K562 (cell line): ENCODE results near the gene LSM12. TPM values are rescaled to one million over a fixed set of nuclear protein-coding genes. Genes with fewer than 3 reads are reported as not detected.

Experiments
- BRD9 ChIP-seq: fragments of 450-650 bp; IDR thresholded peaks from 2 replicates; pipeline ENCODE4 v1.6.1; 2018; ENCODE audit warnings: low read depth; ENCODE audit not compliant: partially characterized antibody
- CBFA2T3 ChIP-seq: fragments of 450-650 bp; IDR thresholded peaks from 2 replicates; pipeline ENCODE4 v1.6.1; 2017
- CHD2 ChIP-seq: IDR thresholded peaks from 2 replicates; pipeline ENCODE4 v1.6.1; 2011; ENCODE audit warnings: low read depth, low read length
- CTBP1 ChIP-seq: fragments of 450-650 bp; IDR thresholded peaks from 2 replicates; pipeline ENCODE4 v1.6.1; 2016; ENCODE audit warnings: borderline replicate concordance
- ELF1 ChIP-seq: fragments of 200-800 bp; sonication (Bioruptor generic); IDR thresholded peaks from 2 replicates; pipeline ENCODE4 v1.6.1; 2016; ENCODE audit warnings: missing genetic modification characterization, missing compliant biosample characterization
- GTF2E2 ChIP-seq: fragments of 200-800 bp; sonication (Bioruptor generic); IDR thresholded peaks from 2 replicates; pipeline ENCODE4 v1.6.1; 2016; ENCODE audit warnings: missing genetic modification characterization, missing compliant biosample characterization
- HIVEP1 ChIP-seq: fragments of 250-450 bp; sonication (Bioruptor Pico); IDR thresholded peaks from 2 replicates; pipeline ENCODE4 v1.4.0; 2020; ENCODE audit warnings: mild to moderate bottlenecking
- JUN ChIP-seq, 2 experiments: sonication (generic) in 1 of 2; formaldehyde crosslinking in 1 of 2; IDR thresholded peaks; 2 replicates each; pipeline versions ENCODE4 v1.6.1 to v1.8.0; 2012 to 2022; ENCODE audit warnings: borderline replicate concordance in 2 of 2, mild to moderate bottlenecking in 2 of 2, improper control_type of control experiment in 1 of 2, low read depth in 1 of 2, low read length in 1 of 2, missing genetic modification reagents in 1 of 2
- KHSRP ChIP-seq: fragments of 450-650 bp; IDR thresholded peaks from 2 replicates; pipeline ENCODE4 v1.6.1; 2017
- MECOM ChIP-seq: fragments of 250-450 bp; sonication (Bioruptor Pico); IDR thresholded peaks from 2 replicates; pipeline ENCODE4 v1.8.0; 2022; ENCODE audit warnings: inconsistent platforms
- MEF2D ChIP-seq: conservative IDR thresholded peaks from 2 replicates; pipeline ENCODE4 v1.6.1; 2016; ENCODE audit warnings: low read depth, missing genetic modification characterization, missing compliant biosample characterization
- MIER1 ChIP-seq: fragments of 450-650 bp; IDR thresholded peaks from 2 replicates; pipeline ENCODE4 v1.6.1; 2016; ENCODE audit warnings: antibody characterized with exemption, mild to moderate bottlenecking, low read depth
- MTF1 ChIP-seq: fragments of 250-450 bp; sonication (Bioruptor Pico); IDR thresholded peaks from 2 replicates; pipeline ENCODE4 v1.9.0; 2021; ENCODE audit warnings: moderate library complexity, mild to moderate bottlenecking, inconsistent platforms, borderline replicate concordance
- NRF1 ChIP-seq, 2 experiments: fragments of 450-650 bp; IDR thresholded peaks in 1 of 2; conservative IDR thresholded peaks in 1 of 2; 2 replicates each; pipeline ENCODE4 v1.6.1; 2014; ENCODE audit warnings: mild to moderate bottlenecking in 2 of 2
- RBBP5 ChIP-seq: fragments of 200-600 bp; sonication (generic); IDR thresholded peaks from 2 replicates; pipeline ENCODE4 v1.6.1; 2012; ENCODE audit warnings: borderline replicate concordance, mild to moderate bottlenecking, low read length, control low read depth, inconsistent platforms; ENCODE audit not compliant: insufficient read depth, poor library complexity, severe bottlenecking
- RCOR1 ChIP-seq, 2 experiments: IDR thresholded peaks; 2 replicates each; pipeline ENCODE4 v1.6.1; 2012; ENCODE audit warnings: low read depth in 2 of 2, low read length in 2 of 2, borderline replicate concordance in 1 of 2, improper control_type of control experiment in 1 of 2
- SIX5 ChIP-seq, 2 experiments: IDR thresholded peaks; 2 replicates each; pipeline ENCODE4 v1.6.1; 2011; ENCODE audit warnings: low read length in 2 of 2, borderline replicate concordance in 1 of 2, low read depth in 1 of 2, mild to moderate bottlenecking in 1 of 2, moderate library complexity in 1 of 2; ENCODE audit not compliant: insufficient read depth in 1 of 2
- SMARCE1 ChIP-seq: fragments of 450-650 bp; IDR thresholded peaks from 2 replicates; pipeline ENCODE4 v1.7.1; 2016; ENCODE audit warnings: mild to moderate bottlenecking
- SRSF9 ChIP-seq: fragments of 200-400 bp; formaldehyde crosslinking; IDR thresholded peaks from 2 replicates; pipeline ENCODE4 v1.6.1; 2017; ENCODE audit warnings: low read depth, low read length, borderline replicate concordance
- SUPT5H ChIP-seq: fragments of 450-650 bp; IDR thresholded peaks from 2 replicates; pipeline ENCODE4 v1.6.1; 2016
- ZBTB17 ChIP-seq: fragments of 450-650 bp; formaldehyde crosslinking; IDR thresholded peaks from 2 replicates; pipeline ENCODE4 v1.4.0; 2020; ENCODE audit warnings: mild to moderate bottlenecking
- ZFX ChIP-seq: sonication (generic); formaldehyde crosslinking; IDR thresholded peaks from 2 replicates; pipeline ENCODE4 v1.8.0; 2022; ENCODE audit warnings: mild to moderate bottlenecking, missing genetic modification reagents, moderate library complexity
- ZNF12 ChIP-seq: sonication (generic); formaldehyde crosslinking; IDR thresholded peaks from 2 replicates; pipeline ENCODE4 v1.4.0; 2020; ENCODE audit warnings: mild to moderate bottlenecking, missing genetic modification reagents
- ZNF224 ChIP-seq: sonication (generic); formaldehyde crosslinking; IDR thresholded peaks from 2 replicates; pipeline ENCODE4 v1.8.0; 2022; ENCODE audit warnings: mild to moderate bottlenecking, missing genetic modification reagents
- polyA plus RNA-seq, 8 experiments: library from polyadenylated mRNA; depleted of rRNA in 4 of 8; stranded (reverse) in 5 of 8; unstranded in 3 of 8; fragments of >200 nt; fragmentation: Nextera tagmentation in 2 of 8; fragmentation: Illumina TruSeq in 1 of 8; extraction: Ambion mirVana in 2 of 8; extraction: Trizol in 1 of 8; gene quantifications; 2 replicates each; pipeline versions ENCODE4 v1.2.1 to v1.2.3, GENCODE V29; 2011 to 2014; ENCODE audit warnings: inconsistent platforms in 1 of 8, missing spikeins in 1 of 8
- total RNA-seq, 7 experiments: library from RNA; depleted of rRNA in 6 of 7; stranded (reverse); fragments of >200 nt in 6 of 7; fragmentation: Illumina TruSeq in 2 of 7; extraction: Trizol in 2 of 7; gene quantifications; 2 replicates each; pipeline versions ENCODE4 v1.2.1 to v1.2.3, GENCODE V29; 2011 to 2021; ENCODE audit warnings: low replicate concordance in 1 of 7
- TF ChIP-seq, protein P1 (sequence below): sonication (generic); formaldehyde crosslinking; IDR thresholded peaks from 2 replicates; pipeline ENCODE4 v1.8.1; 2023; ENCODE audit warnings: mild to moderate bottlenecking, missing genetic modification reagents

Gene LSM12
- total and polyA plus RNA-seq, 9 of the 15 experiments (the other 6 are each of a cell fraction or from before 2014, with no cell fraction given) = 53.0 to 258 (median 89.3) TPM

DNA sequence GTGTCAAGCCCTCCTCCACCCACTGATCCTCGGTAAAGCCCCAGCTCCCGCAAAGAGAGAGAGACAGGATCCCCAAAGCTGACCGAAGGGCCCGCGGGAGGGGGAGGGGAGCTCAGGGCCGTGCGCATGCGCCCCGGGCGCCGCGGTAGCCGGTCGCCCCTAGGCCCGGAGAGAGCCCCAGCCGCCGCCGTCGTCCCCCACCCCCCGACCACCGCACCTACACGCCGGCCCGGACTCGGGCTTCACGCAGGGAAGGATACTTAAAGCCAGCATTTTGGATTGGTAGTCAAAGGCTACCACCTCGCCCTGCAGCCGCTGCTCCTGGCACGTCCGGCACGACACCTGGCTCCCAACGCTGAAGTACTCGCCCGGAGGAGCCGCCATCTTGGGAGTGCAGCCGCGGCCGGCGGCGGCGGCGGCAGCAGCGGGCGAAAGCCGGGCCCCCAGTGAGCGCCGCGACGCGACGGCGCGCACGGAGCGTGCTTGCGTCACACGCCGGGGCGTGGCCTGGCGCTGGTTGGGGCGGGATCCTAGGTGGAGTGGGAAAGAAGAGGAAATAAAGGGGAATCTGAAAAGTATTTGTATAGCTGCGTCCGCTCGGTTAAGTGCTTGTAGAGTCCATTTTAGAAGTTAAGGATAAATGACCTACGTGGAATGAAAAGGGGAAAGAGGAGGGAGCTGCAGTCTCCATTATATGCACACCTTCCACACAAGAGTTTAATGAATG lies at the start of gene LSM12 (continued):
- TF ChIP-seq SMARCE1 = no peak
- TF ChIP-seq ZNF12 (CRISPR knock-in tag) = no peak; the same call in 1 of the 2 replicates
- no peak for TF ChIP-seq MIER1
- peak; percentile 95 for TF ChIP-seq CTBP1
- TF ChIP-seq CHD2 = peak; percentile 54; the same call in 1 of the 2 replicates
- TF ChIP-seq KHSRP = no peak
- peak; percentile 87 for TF ChIP-seq ZFX (CRISPR knock-in tag)
- no peak for TF ChIP-seq HIVEP1
- no peak for TF ChIP-seq ELF1 (tag)
- TF ChIP-seq SRSF9 = no peak
- TF ChIP-seq MECOM (CRISPR knock-in tag) = no peak
- peak; percentile 88 for TF ChIP-seq RBBP5
- TF ChIP-seq SUPT5H = peak; percentile 86
- no peak for TF ChIP-seq MEF2D (tag)
- TF ChIP-seq ZNF224 (CRISPR knock-in tag) = no peak
- TF ChIP-seq NRF1 (conservative IDR thresholded peaks at IDR 0.05 in 1 of 2, IDR thresholded peaks at IDR 0.05 in 1 of 2) = peak; percentile 96
- no peak for TF ChIP-seq MTF1 (CRISPR knock-in tag)
- TF ChIP-seq GTF2E2 (tag) = no peak; the same call in 1 of the 2 replicates
- TF ChIP-seq SIX5 (IDR thresholded peaks at IDR 0.05; ENCODE audit: borderline replicate concordance in 1 of 2, insufficient read depth in 1 of 2, low read depth in 1 of 2, low read length in 2 of 2) = no peak
- TF ChIP-seq RCOR1 (IDR thresholded peaks at IDR 0.05; ENCODE audit: borderline replicate concordance in 1 of 2, low read depth in 2 of 2, low read length in 2 of 2) = no peak
- no peak for TF ChIP-seq ZBTB17 (CRISPR knock-in tag)
- TF ChIP-seq BRD9 = no peak
- TF ChIP-seq JUN (IDR thresholded peaks at IDR 0.05; ENCODE audit: borderline replicate concordance, low read depth, low read length) = no peak
- TF ChIP-seq JUN (CRISPR knock-in tag; IDR thresholded peaks at IDR 0.05; ENCODE audit: borderline replicate concordance) = no peak
- TF ChIP-seq CBFA2T3 = no peak
- TF ChIP-seq, protein P1, sequence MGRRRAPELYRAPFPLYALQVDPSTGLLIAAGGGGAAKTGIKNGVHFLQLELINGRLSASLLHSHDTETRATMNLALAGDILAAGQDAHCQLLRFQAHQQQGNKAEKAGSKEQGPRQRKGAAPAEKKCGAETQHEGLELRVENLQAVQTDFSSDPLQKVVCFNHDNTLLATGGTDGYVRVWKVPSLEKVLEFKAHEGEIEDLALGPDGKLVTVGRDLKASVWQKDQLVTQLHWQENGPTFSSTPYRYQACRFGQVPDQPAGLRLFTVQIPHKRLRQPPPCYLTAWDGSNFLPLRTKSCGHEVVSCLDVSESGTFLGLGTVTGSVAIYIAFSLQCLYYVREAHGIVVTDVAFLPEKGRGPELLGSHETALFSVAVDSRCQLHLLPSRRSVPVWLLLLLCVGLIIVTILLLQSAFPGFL = no peak
